Endothelial cell of umbilical vein (primary cell): ENCODE measurements around the gene PAGE2B. TPM values are rescaled to one million over a fixed set of nuclear protein-coding genes. Genes with fewer than 3 reads are reported as not detected.

Experiments
- BruUV-seq: library from RNA; stranded (reverse); fragments of 400-500 nt; replicated peaks from 2 replicates; lab custom pipeline; 2021; lab: Mats Ljungman, UMichigan
- CTCF ChIA-PET: fragments of 300-600, 350-600 bp; sonication (Branson Sonifier 250); formaldehyde crosslinking; loops from one replicate; lab custom pipeline; 2021; ENCODE audit warnings: antibody characterized with exemption, inconsistent platforms; lab: Charles Lee
- POLR2A ChIA-PET: fragments of 300-600, 350-600 bp; sonication (Branson Sonifier 250); formaldehyde crosslinking; loops from one replicate; lab custom pipeline; 2021; ENCODE audit warnings: antibody characterized with exemption, inconsistent platforms; lab: Charles Lee
- DNase-seq: peaks from one replicate; pipeline ENCODE4 v3.0.0-alpha.2; 2011; ENCODE audit warnings: low read depth, low spot score
- FAIRE-seq: peaks from 2 replicates; lab custom pipeline; 2011; peaks lifted over from hg19 to GRCh38; lab: Jason Lieb, UNC
- H2AFZ ChIP-seq: 2 replicates; pipeline ENCODE4 v1.6.0; 2012; ENCODE audit warnings: low read depth, low read length, control low read depth, inconsistent platforms
- H3K27ac ChIP-seq: 2 replicates; pipeline ENCODE4 v1.5.1; 2011; ENCODE audit warnings: low read depth, mild to moderate bottlenecking, control low read depth, low read length, moderate library complexity; ENCODE audit not compliant: insufficient read depth
- H3K27me3 ChIP-seq, 2 experiments: 2 replicates each; pipeline versions ENCODE4 v1.6.0 to v1.6.1; 2011; ENCODE audit warnings: low read length in 2 of 2, mixed read lengths in 1 of 2; ENCODE audit not compliant: control insufficient read depth in 2 of 2, insufficient read depth in 2 of 2
- H3K36me3 ChIP-seq, 2 experiments: 2 replicates in 1 of 2; 3 replicates in 1 of 2; pipeline ENCODE4 v1.5.1; 2011; ENCODE audit warnings: low read length in 2 of 2, mild to moderate bottlenecking in 1 of 2, moderate library complexity in 1 of 2; ENCODE audit not compliant: control insufficient read depth in 2 of 2, insufficient read depth in 2 of 2; ENCODE audit errors: extremely low read depth in 1 of 2
- H3K4me1 ChIP-seq: 3 replicates; pipeline ENCODE4 v1.5.1; 2011; ENCODE audit warnings: mild to moderate bottlenecking, low read length; ENCODE audit not compliant: control insufficient read depth, insufficient read depth; ENCODE audit errors: extremely low read depth
- H3K4me2 ChIP-seq: 2 replicates; pipeline ENCODE4 v1.6.1; 2011; ENCODE audit warnings: low read length, control low read depth, mixed read lengths; ENCODE audit not compliant: insufficient read depth
- H3K4me3 ChIP-seq, 3 experiments: fragments of 200-600 bp in 1 of 3; sonication (generic), shearing (Covaris generic) in 1 of 3; replicated peaks in 1 of 3; 2 replicates each; pipeline ENCODE4 v1.5.1; 2011 to 2016; ENCODE audit warnings: control low read depth in 3 of 3, low read length in 3 of 3, mild to moderate bottlenecking in 2 of 3, inconsistent platforms in 1 of 3, low read depth in 1 of 3, moderate library complexity in 1 of 3; ENCODE audit not compliant: insufficient read depth in 1 of 3
- H3K79me2 ChIP-seq: 2 replicates; pipeline ENCODE4 v1.6.0; 2012; ENCODE audit warnings: low read length, inconsistent platforms; ENCODE audit not compliant: control insufficient read depth, insufficient read depth
- H3K9ac ChIP-seq: replicated peaks from 2 replicates; pipeline ENCODE3; 2011; ENCODE audit warnings: low read length, control low read depth; ENCODE audit not compliant: insufficient read depth; ENCODE audit errors: extremely low read depth
- H3K9me1 ChIP-seq: replicated peaks from 3 replicates; pipeline ENCODE4 v1.6.0; 2011; ENCODE audit warnings: mild to moderate bottlenecking, low read length; ENCODE audit not compliant: control insufficient read depth, insufficient read depth; ENCODE audit errors: extremely low read depth
- H3K9me3 ChIP-seq: replicated peaks from 2 replicates; pipeline ENCODE4 v1.5.1; 2012; ENCODE audit warnings: low read length, inconsistent platforms; ENCODE audit not compliant: control insufficient read depth, insufficient read depth
- H4K20me1 ChIP-seq: replicated peaks from 2 replicates; pipeline ENCODE3; 2011; ENCODE audit warnings: mild to moderate bottlenecking, low read length; ENCODE audit not compliant: control insufficient read depth, insufficient read depth; ENCODE audit errors: extremely low read depth
- EZH2 ChIP-seq: IDR thresholded peaks from 2 replicates; pipeline ENCODE4 v1.6.1; 2012; ENCODE audit warnings: borderline replicate concordance, low read depth, mild to moderate bottlenecking, moderate library complexity, low read length, inconsistent platforms; ENCODE audit not compliant: severe bottlenecking
- FOS ChIP-seq: IDR thresholded peaks from 2 replicates; pipeline ENCODE4 v1.6.1; 2011; ENCODE audit warnings: mild to moderate bottlenecking, low read length, moderate library complexity, borderline replicate concordance; ENCODE audit not compliant: insufficient read depth
- GATA2 ChIP-seq: IDR thresholded peaks from 2 replicates; pipeline ENCODE4 v1.7.0; 2011; ENCODE audit warnings: low read depth, mild to moderate bottlenecking, moderate library complexity, mixed read lengths, low read length; ENCODE audit not compliant: insufficient read length, insufficient read depth
- JUN ChIP-seq: IDR thresholded peaks from 2 replicates; pipeline ENCODE4 v1.6.1; 2011; ENCODE audit warnings: borderline replicate concordance, low read depth; ENCODE audit not compliant: insufficient read length, insufficient read depth
- MYC ChIP-seq: IDR thresholded peaks from one replicate; pipeline ENCODE4 v1.6.1; 2011; ENCODE audit warnings: mild to moderate bottlenecking, low read depth, low read length
- POLR2A ChIP-seq: IDR thresholded peaks from 2 replicates; pipeline ENCODE4 v1.6.1; 2012; ENCODE audit warnings: low read depth, mild to moderate bottlenecking, control low read depth, low read length
- POLR2AphosphoS5 ChIP-seq: IDR thresholded peaks from 2 replicates; pipeline ENCODE4 v1.6.1; 2012; ENCODE audit warnings: low read depth, mild to moderate bottlenecking, control low read depth, low read length, moderate library complexity; ENCODE audit not compliant: insufficient read depth
- dilution Hi-C: fragments of 300-500 bp; cut with MboI; formaldehyde crosslinking; loops from one replicate; pipeline ENCODE4 v1.15.0; 2019; ENCODE audit warnings: low sequenced_read_pairs; ENCODE audit not compliant: extremely low pct_ligation_motif_present
- intact Hi-C: fragments of 100-400 bp; cut with micrococcal nuclease; formaldehyde crosslinking; loops from one replicate; pipeline ENCODE4 v1.10.0; 2022
- polyA plus RNA-seq, 4 experiments: library from polyadenylated mRNA; depleted of rRNA in 3 of 4; stranded (reverse) in 3 of 4; unstranded in 1 of 4; fragments of >200 nt; gene quantifications; 2 replicates each; pipeline versions ENCODE4 v1.2.1 to v1.2.3, GENCODE V29; 2011 to 2012; ENCODE audit warnings: missing spikeins in 1 of 4
- total RNA-seq: library from RNA; stranded (reverse); gene quantifications from 2 replicates; pipeline ENCODE4 v1.2.3, GENCODE V29; 2021
- TF ChIP-seq, protein P1 (sequence below): IDR thresholded peaks from 2 replicates; pipeline ENCODE4 v1.6.1; 2011; ENCODE audit not compliant: insufficient read depth, insufficient read length
- TF ChIP-seq, protein P2 (sequence below), 2 donors: IDR thresholded peaks; 1 replicate in 1 of 2; 2 replicates in 1 of 2; pipeline ENCODE4 v1.5.1; 2011; ENCODE audit warnings: low read length in 2 of 2, mild to moderate bottlenecking in 2 of 2, moderate library complexity in 2 of 2, control low read depth in 1 of 2, inconsistent platforms in 1 of 2, low read depth in 1 of 2; ENCODE audit not compliant: insufficient read depth in 1 of 2; ENCODE audit errors: extremely low read depth in 1 of 2

PAGE2B gene
- total and polyA plus RNA-seq, 2 donors (not counting 3 experiments of a cell fraction or from before 2014, with no cell fraction given), result not detected

DNA sequence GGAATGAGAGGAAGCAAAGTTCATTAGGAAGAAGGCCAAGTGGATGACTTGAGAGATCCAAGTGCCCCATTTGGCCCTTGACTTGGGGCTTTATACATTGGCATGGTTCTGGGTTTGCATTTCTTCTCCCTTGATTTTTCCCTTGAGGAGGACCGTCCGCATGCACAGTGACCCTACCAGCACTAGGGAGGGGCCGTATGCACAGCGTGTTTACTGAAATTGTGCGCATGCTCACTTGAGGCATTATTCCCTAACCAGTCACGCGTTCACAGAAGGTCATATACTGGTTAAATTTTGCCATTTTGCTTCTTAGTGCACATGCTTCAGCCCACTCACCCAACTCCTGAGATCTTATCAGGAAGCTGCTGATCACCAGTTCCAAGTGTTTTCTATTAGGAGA lies 49.1 kb downstream of the PAGE2B start:
- dilution Hi-C loops, result no loop called here
- Histone ChIP-seq H3K27ac (no peak overlapping the region), H4K20me1 (no peaks in the 10 kb centered on the region), H3K4me1 (peaks cover 23% of the 10 kb centered on the region), H2AFZ (no peak overlapping the region), H3K36me3 (no peaks in the 10 kb centered on the region), H3K4me2 (no peak overlapping the region), H3K9ac (no peak overlapping the region), H3K4me3 (no peak overlapping the region), H3K9me1 (no peaks in the 10 kb centered on the region), H3K9me3 (no peaks in the 10 kb centered on the region), H3K27me3 (peaks cover 0 to 3% of the 10 kb centered on the region in 2 experiments), H3K79me2 (no peaks in the 10 kb centered on the region)
- ChIA-PET CTCF (no interaction called here), POLR2A (no interaction called here)
- TF ChIP-seq MYC, result no peak
- no peak for TF ChIP-seq GATA2
- intact Hi-C loops, result no loop called here
- DNase-seq (no peak), FAIRE-seq (no peak)
- no TSS peak for BruUV-seq

DNA sequence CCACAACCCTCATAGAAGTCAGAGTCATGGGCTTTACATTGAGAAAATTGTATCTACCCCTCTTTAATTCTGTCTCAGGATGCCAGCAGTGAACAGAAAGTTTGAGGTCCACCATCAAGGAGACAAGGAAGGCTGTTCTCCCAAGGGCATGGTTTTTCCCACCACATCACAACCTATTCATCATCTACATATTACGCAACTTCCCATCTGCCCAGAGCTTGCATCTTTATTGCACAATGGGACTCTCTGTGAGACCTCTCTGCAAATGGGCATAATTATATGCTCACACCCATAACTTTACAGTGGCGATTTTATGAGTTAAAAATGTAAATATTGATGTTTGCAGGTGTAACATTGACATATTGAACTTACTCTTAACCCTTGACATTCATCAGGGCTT lies 52.9 kb downstream of the PAGE2B start:
- no peaks in the 10 kb centered on the region for H3K9me1 ChIP-seq
- FAIRE-seq (no peak), DNase-seq (no peak)
- H3K36me3 ChIP-seq, result no peaks in the 10 kb centered on the region
- intact Hi-C loops, result no loop called here
- H3K27ac ChIP-seq, result no peak overlapping the region
- H4K20me1 ChIP-seq, result no peaks in the 10 kb centered on the region
- TF ChIP-seq, protein P1, sequence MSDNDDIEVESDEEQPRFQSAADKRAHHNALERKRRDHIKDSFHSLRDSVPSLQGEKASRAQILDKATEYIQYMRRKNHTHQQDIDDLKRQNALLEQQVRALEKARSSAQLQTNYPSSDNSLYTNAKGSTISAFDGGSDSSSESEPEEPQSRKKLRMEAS, result no peak
- TF ChIP-seq POLR2A, result no peak
- TF ChIP-seq JUN, result no peak
- TF ChIP-seq MYC, result no peak
- TF ChIP-seq, protein P2, sequence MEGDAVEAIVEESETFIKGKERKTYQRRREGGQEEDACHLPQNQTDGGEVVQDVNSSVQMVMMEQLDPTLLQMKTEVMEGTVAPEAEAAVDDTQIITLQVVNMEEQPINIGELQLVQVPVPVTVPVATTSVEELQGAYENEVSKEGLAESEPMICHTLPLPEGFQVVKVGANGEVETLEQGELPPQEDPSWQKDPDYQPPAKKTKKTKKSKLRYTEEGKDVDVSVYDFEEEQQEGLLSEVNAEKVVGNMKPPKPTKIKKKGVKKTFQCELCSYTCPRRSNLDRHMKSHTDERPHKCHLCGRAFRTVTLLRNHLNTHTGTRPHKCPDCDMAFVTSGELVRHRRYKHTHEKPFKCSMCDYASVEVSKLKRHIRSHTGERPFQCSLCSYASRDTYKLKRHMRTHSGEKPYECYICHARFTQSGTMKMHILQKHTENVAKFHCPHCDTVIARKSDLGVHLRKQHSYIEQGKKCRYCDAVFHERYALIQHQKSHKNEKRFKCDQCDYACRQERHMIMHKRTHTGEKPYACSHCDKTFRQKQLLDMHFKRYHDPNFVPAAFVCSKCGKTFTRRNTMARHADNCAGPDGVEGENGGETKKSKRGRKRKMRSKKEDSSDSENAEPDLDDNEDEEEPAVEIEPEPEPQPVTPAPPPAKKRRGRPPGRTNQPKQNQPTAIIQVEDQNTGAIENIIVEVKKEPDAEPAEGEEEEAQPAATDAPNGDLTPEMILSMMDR (IDR thresholded peaks at IDR 0.05; ENCODE audit: extremely low read depth in 1 of 2, insufficient read depth in 1 of 2, low read depth in 1 of 2, low read length in 2 of 2), result no peak
- TF ChIP-seq GATA2, result no peak
- no peak for TF ChIP-seq FOS
- TF ChIP-seq EZH2, result no peak
- TF ChIP-seq POLR2AphosphoS5, result no peak
- no peak overlapping the region for H3K4me3 ChIP-seq
- no peaks in the 10 kb centered on the region for H3K79me2 ChIP-seq
- no peak overlapping the region for H2AFZ ChIP-seq
- CTCF ChIA-PET, result interaction anchor here (0.6 kb wide), 1 partner anchor 20 kb away, joined by 3 read pairs; no protein-coding TSS in a partner anchor
- dilution Hi-C loops, result no loop called here
- H3K27me3 ChIP-seq, result peaks cover 0 to 3% of the 10 kb centered on the region in 2 experiments
- no peak overlapping the region for H3K9ac ChIP-seq
- no peaks in the 10 kb centered on the region for H3K9me3 ChIP-seq
- BruUV-seq, result no TSS peak
- H3K4me1 ChIP-seq, result no peaks in the 10 kb centered on the region
- H3K4me2 ChIP-seq, result no peak overlapping the region
- POLR2A ChIA-PET, result no interaction called here
